Neutrophil (primary cell): ENCODE data around the gene ARMC9.

Experiments
- H3K27ac ChIP-seq: fragments of 200-600 bp; sonication (generic); 2 replicates; pipeline ENCODE4 v1.5.1; 2016; ENCODE audit warnings: mild to moderate bottlenecking, moderate library complexity
- H3K27me3 ChIP-seq: fragments of 200-600 bp; sonication (generic); 2 replicates; pipeline ENCODE4 v1.6.0; 2016; ENCODE audit warnings: mild to moderate bottlenecking
- H3K36me3 ChIP-seq: fragments of 200-600 bp; sonication (generic); 2 replicates; pipeline ENCODE4 v1.5.1; 2017
- H3K4me1 ChIP-seq, 2 experiments: fragments of 200-600 bp in 1 of 2; sonication (generic) in 1 of 2; 1 replicate in 1 of 2; 2 replicates in 1 of 2; pipeline versions ENCODE4 v1.5.1 to v1.6.1; 2013 to 2016; ENCODE audit warnings: low read depth in 1 of 2, low read length in 1 of 2, mild to moderate bottlenecking in 1 of 2, moderate library complexity in 1 of 2; ENCODE audit not compliant: control insufficient read depth in 1 of 2, insufficient read depth in 1 of 2
- H3K4me3 ChIP-seq, 2 experiments: fragments of 200-600 bp in 1 of 2; sonication (generic) in 1 of 2; 1 replicate in 1 of 2; 2 replicates in 1 of 2; pipeline ENCODE4 v1.5.1; 2013 to 2016; ENCODE audit warnings: low read depth in 1 of 2, low read length in 1 of 2, mild to moderate bottlenecking in 1 of 2, moderate library complexity in 1 of 2
- H3K9me3 ChIP-seq: fragments of 200-600 bp; sonication (generic); 2 replicates; pipeline ENCODE4 v1.5.1; 2016
- CTCF ChIP-seq: fragments of 200-600 bp; sonication (generic); IDR thresholded peaks from 2 replicates; pipeline ENCODE4 v1.5.1; 2016; ENCODE audit warnings: antibody characterized with exemption

The ARMC9 gene

GRCh38 chr2:231341100-231341499 lies 142.7 kb downstream of the ARMC9 start:
- H3K27ac ChIP-seq = no peak overlapping the region
- no peaks in the 10 kb centered on the region for H3K36me3 ChIP-seq

GRCh38 chr2:231342061-231342711 lies 143.8 kb downstream of the ARMC9 start:
- H3K4me1 ChIP-seq = peaks cover 17 to 21% of the 10 kb centered on the region in 2 experiments
- no peak for TF ChIP-seq CTCF
- no peaks in the 10 kb centered on the region for H3K27me3 ChIP-seq
- no peak overlapping the region for H3K27ac ChIP-seq
- no peaks in the 10 kb centered on the region for H3K36me3 ChIP-seq
- H3K9me3 ChIP-seq = no peaks in the 10 kb centered on the region
- H3K4me3 ChIP-seq = no peak overlapping the region

More at GRCh38 chr2:231341100-231341499, 142.7 kb downstream of the ARMC9 start:
- Histone ChIP-seq H3K4me3 (no peak overlapping the region), H3K4me1 (peaks cover 14 to 18% of the 10 kb centered on the region in 2 experiments), H3K9me3 (no peaks in the 10 kb centered on the region), H3K27me3 (no peaks in the 10 kb centered on the region)
- TF ChIP-seq CTCF = no peak

GRCh38 chr2:231343006-231343710 lies 144.7 kb downstream of the ARMC9 start:
- Histone ChIP-seq H3K9me3 (no peaks in the 10 kb centered on the region), H3K27me3 (no peaks in the 10 kb centered on the region), H3K4me3 (no peak overlapping the region), H3K4me1 (peaks cover 27 to 31% of the 10 kb centered on the region in 2 experiments), H3K36me3 (no peaks in the 10 kb centered on the region), H3K27ac (no peak overlapping the region)
- no peak for TF ChIP-seq CTCF

GRCh38 chr2:231343988-231344387 lies 145.6 kb downstream of the ARMC9 start:
- H3K27ac ChIP-seq = no peak overlapping the region
- H3K27me3 ChIP-seq = no peaks in the 10 kb centered on the region
- no peaks in the 10 kb centered on the region for H3K9me3 ChIP-seq
- no peaks in the 10 kb centered on the region for H3K36me3 ChIP-seq
- no peak overlapping the region for H3K4me3 ChIP-seq
- H3K4me1 ChIP-seq = peaks cover 35 to 39% of the 10 kb centered on the region in 2 experiments
- TF ChIP-seq CTCF = no peak

GRCh38 chr2:231344851-231345250 lies 146.4 kb downstream of the ARMC9 start:
- Histone ChIP-seq H3K27ac (no peak overlapping the region), H3K4me3 (no peak overlapping the region), H3K9me3 (no peaks in the 10 kb centered on the region), H3K27me3 (no peaks in the 10 kb centered on the region), H3K36me3 (no peaks in the 10 kb centered on the region), H3K4me1 (peaks cover 36 to 42% of the 10 kb centered on the region in 2 experiments)
- no peak for TF ChIP-seq CTCF
